Forelimb muscle (tissue), 1 donor: ENCODE measurements around the gene CAMK1D. TPM values are rescaled to one million over a fixed set of nuclear protein-coding genes. Genes with fewer than 3 reads are reported as not detected.

ENCODE experiments used
- DNase-seq: peaks from one replicate; pipeline ENCODE4 v3.0.0-alpha.2; 2013; ENCODE audit warnings: low read depth
- polyA plus RNA-seq: library from polyadenylated mRNA; unstranded; fragments of 120-200 nt; gene quantifications from one replicate; pipeline ENCODE4 v1.2.1, GENCODE V29; 2013; ENCODE audit not compliant: insufficient read length

Gene CAMK1D
- polyA plus RNA-seq, 1 donor: 3.6 TPM

- DNase-seq: no peak
Observed at GRCh38 chr10:12650538-12651298, 301.4 kb downstream of the CAMK1D start.

- no peak for DNase-seq
Observed at GRCh38 chr10:12655940-12656339, 306.6 kb downstream of the CAMK1D start.

- DNase-seq: no peak
Observed at GRCh38 chr10:12656518-12657142, 307.3 kb downstream of the CAMK1D start.

- no peak for DNase-seq
Observed at GRCh38 chr10:12657489-12657888, 308.1 kb downstream of the CAMK1D start.

- DNase-seq: no peak
Observed at GRCh38 chr10:12658526-12658925, 309.2 kb downstream of the CAMK1D start.

GRCh38 chr10:12659706-12660105, 310.4 kb downstream of the CAMK1D start:
- no peak for DNase-seq

GRCh38 chr10:12660812-12661211, 311.5 kb downstream of the CAMK1D start:
- DNase-seq: no peak

- DNase-seq: no peak
Observed at GRCh38 chr10:12661671-12662070, 312.3 kb downstream of the CAMK1D start.

- DNase-seq: no peak
Observed at GRCh38 chr10:12663863-12664262, 314.5 kb downstream of the CAMK1D start.

- DNase-seq: no peak
Observed at GRCh38 chr10:12665501-12665900, 316.2 kb downstream of the CAMK1D start.

GRCh38 chr10:12667052-12667451, 317.7 kb downstream of the CAMK1D start:
- DNase-seq: no peak

- no peak for DNase-seq
Observed at GRCh38 chr10:12668634-12669033, 319.3 kb downstream of the CAMK1D start.

- no peak for DNase-seq
Observed at GRCh38 chr10:12670004-12670403, 320.7 kb downstream of the CAMK1D start.

GRCh38 chr10:12675186-12675585, 325.8 kb downstream of the CAMK1D start:
- no peak for DNase-seq

GRCh38 chr10:12679636-12680035, 330.3 kb downstream of the CAMK1D start:
- no peak for DNase-seq

GRCh38 chr10:12681252-12681651, 331.9 kb downstream of the CAMK1D start:
- DNase-seq: no peak

- no peak for DNase-seq
Observed at GRCh38 chr10:12684784-12685183, 335.4 kb downstream of the CAMK1D start.

GRCh38 chr10:12685261-12686058, 336.1 kb downstream of the CAMK1D start:
- no peak for DNase-seq

- no peak for DNase-seq
Observed at GRCh38 chr10:12687996-12688395, 338.6 kb downstream of the CAMK1D start.

- no peak for DNase-seq
Observed at GRCh38 chr10:12689893-12690292, 340.5 kb downstream of the CAMK1D start.

- no peak for DNase-seq
Observed at GRCh38 chr10:12690525-12691126, 341.3 kb downstream of the CAMK1D start.

- DNase-seq: no peak
Observed at GRCh38 chr10:12691596-12691995, 342.2 kb downstream of the CAMK1D start.
